ENCODE data around the gene ENDOG. TPM values are rescaled to one million over a fixed set of nuclear protein-coding genes. Genes with fewer than 3 reads are reported as not detected.

ENDOG gene
- total RNA-seq (2021; fragmentation: NEBNext Ultra II Directional; extraction: Animal tissue kit (Norgen Biotek cat#: 25700)): 10 to 100 TPM; 16.0 to 23.7 (median 17.0) TPM
- long read RNA-seq, partial matches to known transcripts: 0 of 3 reads
- long read RNA-seq, other reads (novel, unspliced or antisense): 0 of 3 reads

GRCh38 chr9:128818099-128818838 lies at the start of gene ENDOG:
Gene ENDOG, plus strand, starts transcription at chr9:128818500. Its CDS starts 185 bp downstream, at chr9:128818685.
- peak; percentile 93 for DNase-seq
- peaks cover 9% of the 10 kb centered on the region for H3K4me1 Mint-ChIP-seq (ENCODE audit: low read depth)
- peak within 1 kb of the TSS; percentile 76 for H3K27ac Mint-ChIP-seq
- TF ChIP-seq, protein P1, sequence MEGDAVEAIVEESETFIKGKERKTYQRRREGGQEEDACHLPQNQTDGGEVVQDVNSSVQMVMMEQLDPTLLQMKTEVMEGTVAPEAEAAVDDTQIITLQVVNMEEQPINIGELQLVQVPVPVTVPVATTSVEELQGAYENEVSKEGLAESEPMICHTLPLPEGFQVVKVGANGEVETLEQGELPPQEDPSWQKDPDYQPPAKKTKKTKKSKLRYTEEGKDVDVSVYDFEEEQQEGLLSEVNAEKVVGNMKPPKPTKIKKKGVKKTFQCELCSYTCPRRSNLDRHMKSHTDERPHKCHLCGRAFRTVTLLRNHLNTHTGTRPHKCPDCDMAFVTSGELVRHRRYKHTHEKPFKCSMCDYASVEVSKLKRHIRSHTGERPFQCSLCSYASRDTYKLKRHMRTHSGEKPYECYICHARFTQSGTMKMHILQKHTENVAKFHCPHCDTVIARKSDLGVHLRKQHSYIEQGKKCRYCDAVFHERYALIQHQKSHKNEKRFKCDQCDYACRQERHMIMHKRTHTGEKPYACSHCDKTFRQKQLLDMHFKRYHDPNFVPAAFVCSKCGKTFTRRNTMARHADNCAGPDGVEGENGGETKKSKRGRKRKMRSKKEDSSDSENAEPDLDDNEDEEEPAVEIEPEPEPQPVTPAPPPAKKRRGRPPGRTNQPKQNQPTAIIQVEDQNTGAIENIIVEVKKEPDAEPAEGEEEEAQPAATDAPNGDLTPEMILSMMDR (IDR thresholded peaks at IDR 0.05): peak; percentile 95
- peak within 1 kb of the TSS; percentile 86 for H3K4me3 Mint-ChIP-seq
- H3K27me3 Mint-ChIP-seq (ENCODE audit: insufficient read depth): peaks cover 2% of the 10 kb centered on the region
- H3K36me3 Mint-ChIP-seq (ENCODE audit: low read depth): peaks cover 5% of the 10 kb centered on the region; the same call in 1 of the 2 replicates
- no peaks in the 10 kb centered on the region for H3K9me3 Mint-ChIP-seq

GRCh38 chr9:128768606-128769005 lies 49.7 kb upstream of the ENDOG start:
- Mint-ChIP-seq H3K4me3 (no peak overlapping the region), H3K36me3 (ENCODE audit: low read depth) (no peaks in the 10 kb centered on the region), H3K9me3 (no peaks in the 10 kb centered on the region), H3K27ac (no peak overlapping the region), H3K4me1 (ENCODE audit: low read depth) (peaks cover 15% of the 10 kb centered on the region), H3K27me3 (ENCODE audit: insufficient read depth) (no peaks in the 10 kb centered on the region; the same call in none of the 2 replicates)
- no peak for DNase-seq
- TF ChIP-seq, protein P1 (IDR thresholded peaks at IDR 0.05): no peak

DNA sequence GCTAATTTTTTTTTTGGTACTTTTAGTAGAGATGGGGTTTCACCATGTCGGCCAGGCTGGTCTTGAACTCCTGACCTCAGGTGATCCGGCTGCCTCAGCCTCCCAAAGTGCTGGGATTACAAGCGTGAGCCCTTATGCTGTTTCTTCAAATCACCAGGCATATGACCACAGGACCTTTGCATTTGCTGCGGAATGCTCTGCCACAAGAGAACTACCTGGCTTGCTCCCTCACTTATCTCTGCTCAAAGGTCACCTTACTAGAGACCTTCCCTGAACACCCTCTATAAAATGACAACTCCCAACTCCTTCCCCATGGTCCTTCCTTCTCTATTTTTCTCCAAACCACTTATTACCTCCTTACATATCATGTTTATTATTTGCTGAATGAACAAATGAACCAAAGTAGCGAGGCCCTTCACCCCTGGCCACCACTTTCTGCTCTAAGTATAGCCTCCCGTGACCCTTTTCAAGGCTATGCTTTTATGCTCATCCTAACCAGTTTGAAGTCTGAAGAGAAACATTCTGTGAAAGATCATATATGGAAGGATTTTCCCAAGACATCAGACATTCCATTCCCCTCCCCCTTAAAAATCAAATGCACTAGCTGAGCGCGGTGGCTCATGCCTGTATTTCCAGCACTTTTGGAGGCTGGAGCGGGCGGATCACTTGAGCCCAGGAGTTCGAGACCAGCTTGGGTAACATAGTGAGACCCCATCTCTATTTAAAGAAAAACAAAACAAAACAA lies 47.8 kb upstream of the ENDOG start:
- H3K27ac Mint-ChIP-seq: peak overlapping the region; percentile 92
- no peaks in the 10 kb centered on the region; the same call in 1 of the 2 replicates for H3K36me3 Mint-ChIP-seq (ENCODE audit: low read depth)
- TF ChIP-seq, protein P1 (IDR thresholded peaks at IDR 0.05): no peak
- DNase-seq: no peak
- peaks cover 15% of the 10 kb centered on the region for H3K4me1 Mint-ChIP-seq (ENCODE audit: low read depth)
- H3K4me3 Mint-ChIP-seq: peak overlapping the region; percentile 96
- no peaks in the 10 kb centered on the region; the same call in none of the 2 replicates for H3K27me3 Mint-ChIP-seq (ENCODE audit: insufficient read depth)
- peaks cover under 1% of the 10 kb centered on the region; the same call in 1 of the 2 replicates for H3K9me3 Mint-ChIP-seq

DNA sequence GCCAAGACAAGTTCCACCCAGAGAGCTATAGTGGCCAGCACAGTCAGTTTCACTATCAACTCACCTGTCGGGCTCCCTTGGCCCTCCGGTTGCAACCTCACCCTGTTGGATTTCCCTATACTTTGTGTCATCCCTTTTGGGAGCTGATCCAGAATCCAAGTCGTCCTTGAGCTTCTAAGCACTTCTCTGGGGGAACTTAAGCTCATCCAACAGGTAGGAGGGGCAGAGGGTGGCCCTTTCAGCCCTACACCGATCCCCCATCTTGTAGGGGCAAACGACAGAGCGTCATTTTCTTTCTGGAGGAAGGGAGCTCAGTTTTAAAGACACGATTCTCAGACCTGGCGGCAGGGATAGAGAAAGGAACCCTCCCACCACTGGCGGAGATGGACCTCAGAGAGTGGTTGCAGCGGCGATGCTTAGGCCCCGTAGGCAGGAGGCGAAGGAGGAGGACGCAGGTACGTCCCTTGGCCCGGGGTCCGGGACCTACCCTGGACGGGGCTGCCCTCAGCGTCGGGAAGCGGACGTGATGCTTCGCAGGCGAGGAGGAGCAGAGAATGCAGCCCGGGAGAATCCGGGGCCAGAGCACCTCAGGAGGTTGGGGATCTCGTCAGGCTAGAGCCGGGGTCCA lies 47.1 kb upstream of the ENDOG start:
- TF ChIP-seq, protein P1 (IDR thresholded peaks at IDR 0.05): no peak
- Mint-ChIP-seq H3K9me3 (peaks cover 8% of the 10 kb centered on the region; the same call in 1 of the 2 replicates), H3K27me3 (ENCODE audit: insufficient read depth) (no peaks in the 10 kb centered on the region; the same call in none of the 2 replicates), H3K4me3 (peak overlapping the region; percentile 96), H3K36me3 (ENCODE audit: low read depth) (no peaks in the 10 kb centered on the region; the same call in 1 of the 2 replicates), H3K4me1 (ENCODE audit: low read depth) (peaks cover 15% of the 10 kb centered on the region), H3K27ac (peak overlapping the region; percentile 92)
- no peak for DNase-seq
